Mucosa of stomach (tissue), 1 donor: ENCODE results near the gene OSBPL1A.

Experiments used
- H3K27me3 ChIP-seq: one replicate; pipeline ENCODE4 v1.7.0; 2013; ENCODE audit warnings: mild to moderate bottlenecking, low read length; ENCODE audit not compliant: control insufficient read depth, insufficient read depth
- H3K36me3 ChIP-seq: one replicate; pipeline ENCODE4 v1.7.0; 2013; ENCODE audit warnings: low read length; ENCODE audit not compliant: control insufficient read depth, insufficient read depth
- H3K4me1 ChIP-seq: one replicate; pipeline ENCODE4 v1.7.0; 2013; ENCODE audit warnings: mild to moderate bottlenecking, low read length; ENCODE audit not compliant: control insufficient read depth, insufficient read depth
- H3K4me3 ChIP-seq: one replicate; pipeline ENCODE4 v1.7.0; 2013; ENCODE audit warnings: low read length
- H3K9ac ChIP-seq: one replicate; pipeline ENCODE4 v1.7.0; 2013; ENCODE audit warnings: mild to moderate bottlenecking, low read length, moderate library complexity
- H3K9me3 ChIP-seq: one replicate; pipeline ENCODE4 v1.7.0; 2013; ENCODE audit warnings: mild to moderate bottlenecking, low read length, moderate library complexity; ENCODE audit not compliant: control insufficient read depth
- donor health status: Pancreatic carcinoma.

OSBPL1A gene

GRCh38 chr18:24420551-24420950, 22.9 kb upstream of the OSBPL1A start:
- Histone ChIP-seq H3K4me3 (no peak overlapping the region), H3K27me3 (peaks cover 13% of the 10 kb centered on the region), H3K9ac (no peak overlapping the region), H3K36me3 (no peaks in the 10 kb centered on the region), H3K9me3 (no peaks in the 10 kb centered on the region), H3K4me1 (no peaks in the 10 kb centered on the region)

- no peak overlapping the region for H3K9ac ChIP-seq
- H3K4me1 ChIP-seq, result no peaks in the 10 kb centered on the region
Observed at GRCh38 chr18:24417480-24417879, 19.9 kb upstream of the OSBPL1A start.

GRCh38 chr18:24414349-24415003, 16.9 kb upstream of the OSBPL1A start:
- no peaks in the 10 kb centered on the region for H3K4me1 ChIP-seq
- no peak overlapping the region for H3K4me3 ChIP-seq
- peaks cover 3% of the 10 kb centered on the region for H3K27me3 ChIP-seq
- H3K36me3 ChIP-seq, result no peaks in the 10 kb centered on the region
- no peaks in the 10 kb centered on the region for H3K9me3 ChIP-seq
- H3K9ac ChIP-seq, result no peak overlapping the region

More at GRCh38 chr18:24417480-24417879, 19.9 kb upstream of the OSBPL1A start:
- Histone ChIP-seq H3K36me3 (no peaks in the 10 kb centered on the region), H3K27me3 (peaks cover 3% of the 10 kb centered on the region), H3K4me3 (no peak overlapping the region), H3K9me3 (no peaks in the 10 kb centered on the region)

- Histone ChIP-seq H3K4me3 (no peak overlapping the region), H3K27me3 (no peaks in the 10 kb centered on the region), H3K36me3 (no peaks in the 10 kb centered on the region), H3K9ac (no peak overlapping the region), H3K9me3 (no peaks in the 10 kb centered on the region), H3K4me1 (no peaks in the 10 kb centered on the region)
Observed at GRCh38 chr18:24413148-24413547, 15.5 kb upstream of the OSBPL1A start.

GRCh38 chr18:24408496-24408895, 10.9 kb upstream of the OSBPL1A start:
- Histone ChIP-seq H3K9ac (no peak overlapping the region), H3K4me3 (no peak overlapping the region), H3K27me3 (peaks cover 4% of the 10 kb centered on the region), H3K36me3 (no peaks in the 10 kb centered on the region), H3K9me3 (no peaks in the 10 kb centered on the region), H3K4me1 (no peaks in the 10 kb centered on the region)

GRCh38 chr18:24404591-24404990, 7.0 kb upstream of the OSBPL1A start:
- Histone ChIP-seq H3K9me3 (no peaks in the 10 kb centered on the region), H3K36me3 (no peaks in the 10 kb centered on the region), H3K9ac (no peak overlapping the region), H3K4me1 (no peaks in the 10 kb centered on the region), H3K4me3 (no peak overlapping the region), H3K27me3 (peaks cover 4% of the 10 kb centered on the region)

- H3K4me1 ChIP-seq, result peaks cover 4% of the 10 kb centered on the region
- H3K36me3 ChIP-seq, result no peaks in the 10 kb centered on the region
- H3K9me3 ChIP-seq, result no peaks in the 10 kb centered on the region
- H3K27me3 ChIP-seq, result peaks cover 4% of the 10 kb centered on the region
- no peak overlapping the region for H3K9ac ChIP-seq
- no peak overlapping the region for H3K4me3 ChIP-seq
Observed at GRCh38 chr18:24403076-24403475, 5.5 kb upstream of the OSBPL1A start.

GRCh38 chr18:24402209-24402785, 4.7 kb upstream of the OSBPL1A start:
- Histone ChIP-seq H3K4me1 (peaks cover 6% of the 10 kb centered on the region), H3K9ac (no peak overlapping the region), H3K36me3 (no peaks in the 10 kb centered on the region), H3K9me3 (no peaks in the 10 kb centered on the region), H3K4me3 (no peak overlapping the region), H3K27me3 (peaks cover 4% of the 10 kb centered on the region)

GRCh38 chr18:24400587-24400986, 3.0 kb upstream of the OSBPL1A start:
- Histone ChIP-seq H3K27me3 (no peaks in the 10 kb centered on the region), H3K4me3 (no peak overlapping the region)

GRCh38 chr18:24398540-24398939, 916 bp upstream of the OSBPL1A start:
- Histone ChIP-seq H3K36me3 (no peaks in the 10 kb centered on the region), H3K27me3 (no peaks in the 10 kb centered on the region), H3K9me3 (no peaks in the 10 kb centered on the region), H3K9ac (no peak overlapping the region), H3K4me1 (peaks cover 6% of the 10 kb centered on the region), H3K4me3 (no peak overlapping the region)

More at GRCh38 chr18:24400587-24400986, 3.0 kb upstream of the OSBPL1A start:
- Histone ChIP-seq H3K9me3 (no peaks in the 10 kb centered on the region), H3K9ac (no peak overlapping the region), H3K4me1 (peaks cover 6% of the 10 kb centered on the region), H3K36me3 (no peaks in the 10 kb centered on the region)

- H3K4me3 ChIP-seq, result peak overlapping the region; percentile 67
- H3K27me3 ChIP-seq, result no peaks in the 10 kb centered on the region
- H3K4me1 ChIP-seq, result peaks cover 6% of the 10 kb centered on the region
- H3K36me3 ChIP-seq, result no peaks in the 10 kb centered on the region
- no peaks in the 10 kb centered on the region for H3K9me3 ChIP-seq
- H3K9ac ChIP-seq, result peak overlapping the region; percentile 73
Observed at GRCh38 chr18:24397131-24397693, 412 bp downstream of the OSBPL1A start.

GRCh38 chr18:24396082-24396633, 1.5 kb downstream of the OSBPL1A start:
- Histone ChIP-seq H3K27me3 (no peaks in the 10 kb centered on the region), H3K4me3 (no peak overlapping the region), H3K9ac (no peak overlapping the region), H3K36me3 (no peaks in the 10 kb centered on the region), H3K9me3 (no peaks in the 10 kb centered on the region), H3K4me1 (peaks cover 6% of the 10 kb centered on the region)
